Middle frontal gyrus (tissue), 1 donor: ENCODE results near the gene SMC1B.
"Not testable (repeated sequence)": the region's sequence is repeated elsewhere in the genome, so short reads cannot be mapped to it uniquely, and the experiment has no call there.

Source experiments
- DNase-seq: peaks from one replicate; pipeline ENCODE4 v3.0.0-alpha.2; 2015; ENCODE audit warnings: low spot score; ENCODE audit errors: extremely low spot score

The SMC1B gene

GRCh38 chr22:45305456-45306075 lies 107.8 kb downstream of the SMC1B start:
- no peak for DNase-seq

GRCh38 chr22:45304971-45305370 lies 108.4 kb downstream of the SMC1B start:
- DNase-seq: no peak

- no peak for DNase-seq
These were observed 110.2 kb downstream of the SMC1B start for GRCh38 chr22:45303181-45303580.

- no peak for DNase-seq
These were observed 110.6 kb downstream of the SMC1B start for GRCh38 chr22:45302751-45303150.

GRCh38 chr22:45298934-45299505 lies 114.4 kb downstream of the SMC1B start:
- no peak for DNase-seq

GRCh38 chr22:45296628-45297297 lies 116.6 kb downstream of the SMC1B start:
- DNase-seq: no peak

GRCh38 chr22:45295492-45295891 lies 117.9 kb downstream of the SMC1B start:
- no peak for DNase-seq

- not testable (repeated sequence) for DNase-seq
These were observed 118.4 kb downstream of the SMC1B start for GRCh38 chr22:45295004-45295403.
